SJSA1 (cell line): ENCODE measurements around the gene PIGB. TPM values are rescaled to one million over a fixed set of nuclear protein-coding genes. Genes with fewer than 3 reads are reported as not detected.

Experiments used
- DNase-seq, 2 experiments: peaks; one replicate each; pipeline ENCODE4 v3.0.0-alpha.2; 2015 to 2020; ENCODE audit warnings: low spot score in 2 of 2, low read depth in 1 of 2
- H3K27ac ChIP-seq: fragments of 250-450 bp; sonication (Bioruptor Pico); 2 replicates; pipeline ENCODE4 v1.5.1; 2020; ENCODE audit warnings: mild to moderate bottlenecking, moderate library complexity
- H3K27me3 ChIP-seq: fragments of 250-450 bp; sonication (Bioruptor Pico); replicated peaks from 2 replicates; pipeline ENCODE4 v1.5.1; 2020; ENCODE audit warnings: mild to moderate bottlenecking, moderate library complexity
- H3K36me3 ChIP-seq: fragments of 250-450 bp; sonication (Bioruptor Pico); 2 replicates; pipeline ENCODE4 v1.5.1; 2020; ENCODE audit warnings: mild to moderate bottlenecking
- H3K4me1 ChIP-seq: fragments of 250-450 bp; sonication (Bioruptor Pico); replicated peaks from 2 replicates; pipeline ENCODE4 v1.6.1; 2021; ENCODE audit warnings: mild to moderate bottlenecking
- H3K4me3 ChIP-seq: fragments of 250-450 bp; sonication (Bioruptor Pico); 2 replicates; pipeline ENCODE4 v1.5.1; 2020; ENCODE audit warnings: mild to moderate bottlenecking
- H3K9me3 ChIP-seq: fragments of 250-450 bp; sonication (Bioruptor Pico); replicated peaks from 2 replicates; pipeline ENCODE4 v1.5.1; 2020; ENCODE audit warnings: mild to moderate bottlenecking
- total RNA-seq: library from RNA; depleted of rRNA; stranded (reverse); fragments of >200 nt; shearing (Covaris generic); gene quantifications from 2 replicates; pipeline ENCODE4 v1.2.3, GENCODE V29; 2014

Gene PIGB
- total RNA-seq, 1 experiment from 2014 or later, result 17.0 TPM

DNA sequence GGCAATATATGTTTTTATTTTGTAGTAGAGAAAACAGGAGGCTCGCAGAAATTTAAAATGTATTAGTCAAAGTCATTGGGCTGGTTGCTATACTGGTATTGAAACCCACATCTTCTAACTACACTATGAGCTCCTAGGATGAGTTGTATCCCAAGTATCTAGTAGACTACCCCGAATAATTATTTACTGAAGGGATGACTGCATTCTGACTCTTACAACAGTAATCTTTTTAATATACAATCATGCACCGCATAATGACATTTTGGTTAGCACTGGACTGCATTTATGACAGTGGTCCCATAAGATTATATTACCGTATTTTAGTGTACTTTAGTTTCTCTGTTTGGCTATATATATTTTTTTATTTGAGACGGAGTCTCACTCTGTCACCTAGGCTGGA, 15.3 kb downstream of the PIGB start:
- DNase-seq, result no peak
- Histone ChIP-seq H3K9me3 (no peaks in the 10 kb centered on the region), H3K4me1 (no peaks in the 10 kb centered on the region), H3K27me3 (no peaks in the 10 kb centered on the region), H3K27ac (no peak overlapping the region), H3K4me3 (no peak overlapping the region), H3K36me3 (peaks cover 19% of the 10 kb centered on the region)

DNA sequence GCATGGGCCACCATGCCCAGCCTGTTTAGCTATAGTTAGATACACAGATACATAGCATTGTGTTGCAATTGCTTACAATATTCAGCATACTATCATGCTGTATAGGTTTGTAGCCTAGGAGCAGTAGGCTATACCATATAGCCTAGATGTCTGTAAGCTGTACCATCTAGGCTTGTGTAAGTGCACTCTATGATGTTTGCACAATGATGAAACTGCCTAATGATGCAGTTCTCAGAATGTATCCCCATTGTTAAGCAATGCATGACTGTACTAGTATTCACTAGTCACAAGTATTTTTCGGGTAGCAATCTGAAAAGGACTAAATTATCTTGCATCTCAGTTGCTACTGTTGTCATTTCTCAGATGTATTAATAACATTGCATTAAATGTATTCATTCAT, 16.0 kb downstream of the PIGB start:
- H3K4me3 ChIP-seq, result no peak overlapping the region
- no peaks in the 10 kb centered on the region for H3K9me3 ChIP-seq
- no peak for DNase-seq
- H3K4me1 ChIP-seq, result no peaks in the 10 kb centered on the region
- H3K27ac ChIP-seq, result no peak overlapping the region
- H3K36me3 ChIP-seq, result peaks cover 19% of the 10 kb centered on the region
- H3K27me3 ChIP-seq, result no peaks in the 10 kb centered on the region

DNA sequence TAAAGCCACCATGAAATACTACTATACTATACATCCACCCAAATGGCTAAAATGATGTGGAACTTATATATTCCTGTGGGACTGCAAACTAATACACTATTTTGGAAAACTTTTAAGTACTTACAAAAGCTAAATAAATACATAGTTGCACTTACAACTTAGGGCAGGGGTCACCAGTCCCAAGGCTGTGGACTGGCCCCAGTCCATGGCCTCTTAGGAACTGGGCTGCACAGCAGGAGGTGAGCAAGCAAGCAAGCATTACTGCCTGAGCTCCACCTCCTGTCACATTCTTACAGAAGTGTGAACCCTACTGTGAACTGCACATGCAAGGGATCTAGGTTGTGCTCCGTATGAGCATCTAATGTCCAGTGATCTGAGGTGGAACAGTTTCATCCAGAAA, 18.1 kb downstream of the PIGB start:
- Histone ChIP-seq H3K36me3 (peaks cover 18% of the 10 kb centered on the region), H3K27me3 (no peaks in the 10 kb centered on the region), H3K27ac (no peak overlapping the region), H3K9me3 (no peaks in the 10 kb centered on the region), H3K4me3 (no peak overlapping the region), H3K4me1 (no peaks in the 10 kb centered on the region)
- DNase-seq, result no peak

DNA sequence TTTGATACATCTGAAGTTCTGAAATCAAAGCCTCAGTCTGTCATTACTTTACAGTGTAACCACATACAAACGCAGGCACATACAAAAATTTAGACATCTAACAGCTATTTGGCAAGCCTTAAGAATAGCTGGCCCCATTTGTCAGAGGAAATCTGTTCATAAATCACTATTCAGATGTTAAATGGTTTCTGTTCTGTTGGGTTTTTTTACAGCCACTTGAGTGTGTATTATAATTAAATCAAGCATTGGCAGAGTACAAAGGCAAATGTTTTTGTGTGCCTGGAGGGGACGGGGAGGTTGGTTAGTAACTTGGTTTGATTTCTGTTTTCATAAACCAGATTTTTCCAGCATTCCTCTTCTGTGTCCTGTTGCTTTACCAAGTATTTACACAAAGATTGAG, 24.1 kb downstream of the PIGB start:
- H3K36me3 ChIP-seq, result peaks cover 11% of the 10 kb centered on the region; the same call in 1 of the 2 replicates
- no peaks in the 10 kb centered on the region for H3K4me1 ChIP-seq
- H3K4me3 ChIP-seq, result no peak overlapping the region
- H3K9me3 ChIP-seq, result no peaks in the 10 kb centered on the region
- DNase-seq, result no peak
- no peak overlapping the region for H3K27ac ChIP-seq
- H3K27me3 ChIP-seq, result no peaks in the 10 kb centered on the region

DNA sequence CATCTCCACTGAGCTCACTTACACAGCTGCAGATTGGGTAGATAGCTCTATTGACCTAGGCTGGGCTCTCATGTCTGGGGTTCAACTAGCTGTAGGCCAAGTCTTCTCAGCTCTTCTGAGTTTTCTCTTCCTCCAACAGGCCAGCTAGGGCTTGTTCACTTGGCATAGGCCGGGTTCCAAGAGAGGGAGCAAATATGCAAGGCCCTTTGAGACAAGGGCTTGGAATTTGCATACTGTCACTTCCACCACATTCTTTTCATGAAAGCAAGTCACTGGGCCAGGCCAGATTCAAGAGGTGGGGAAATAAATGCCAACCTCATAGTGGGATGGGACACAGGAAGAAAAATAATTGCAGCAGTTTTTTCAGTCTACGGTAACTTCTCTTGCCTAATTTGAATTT, 25.2 kb downstream of the PIGB start:
- no peaks in the 10 kb centered on the region for H3K27me3 ChIP-seq
- DNase-seq, result no peak
- no peaks in the 10 kb centered on the region for H3K4me1 ChIP-seq
- H3K9me3 ChIP-seq, result no peaks in the 10 kb centered on the region
- H3K4me3 ChIP-seq, result no peak overlapping the region
- peaks cover 11% of the 10 kb centered on the region; the same call in 1 of the 2 replicates for H3K36me3 ChIP-seq
- H3K27ac ChIP-seq, result no peak overlapping the region

DNA sequence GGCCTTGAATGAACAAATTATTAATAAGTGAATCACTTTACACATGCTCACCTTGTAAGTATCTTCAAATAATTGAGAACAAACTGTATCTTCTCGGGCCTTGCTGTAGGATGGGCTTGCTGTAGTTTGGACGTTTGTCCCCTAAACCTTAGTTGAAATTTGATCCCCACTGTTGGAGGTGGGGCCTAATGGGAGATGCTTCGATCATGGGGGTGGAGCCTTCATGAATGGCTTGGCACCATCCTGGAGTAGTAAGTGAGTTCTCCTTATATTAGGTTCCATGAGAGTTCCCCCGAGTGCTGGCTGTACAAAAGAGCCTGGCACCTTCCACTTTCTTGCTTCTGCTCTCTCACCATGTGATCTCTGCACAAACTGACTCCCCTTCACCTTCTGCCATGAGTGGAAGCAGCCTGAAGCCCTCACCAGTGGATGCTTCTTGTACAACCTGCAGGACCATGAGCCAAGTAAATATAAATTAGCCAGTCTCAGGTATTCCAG, 29.3 kb downstream of the PIGB start:
- no peak for DNase-seq
- Histone ChIP-seq H3K27me3 (no peaks in the 10 kb centered on the region), H3K4me3 (no peak overlapping the region), H3K9me3 (no peaks in the 10 kb centered on the region), H3K27ac (no peak overlapping the region), H3K4me1 (no peaks in the 10 kb centered on the region), H3K36me3 (peaks cover 7% of the 10 kb centered on the region; the same call in 1 of the 2 replicates)

DNA sequence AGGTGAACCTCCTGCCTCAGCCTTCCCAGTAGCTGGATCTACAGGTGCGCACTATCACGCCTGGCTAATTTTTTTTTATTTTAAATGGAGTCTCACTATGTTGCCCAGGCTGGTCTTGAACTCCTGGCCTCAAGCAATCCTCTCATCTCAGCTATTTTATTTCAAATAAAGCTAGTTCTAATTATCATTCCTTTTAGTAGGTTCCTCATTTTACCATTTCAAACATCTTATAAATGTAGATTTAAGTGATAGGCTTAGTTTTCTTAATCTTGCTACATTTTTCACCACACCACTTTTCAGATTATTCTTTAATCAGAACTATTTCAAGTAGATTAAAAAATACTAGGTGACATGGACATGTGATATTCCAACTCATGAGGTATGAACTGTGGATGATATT, 30.3 kb downstream of the PIGB start:
- Histone ChIP-seq H3K27me3 (no peaks in the 10 kb centered on the region), H3K27ac (no peak overlapping the region), H3K4me3 (no peak overlapping the region), H3K36me3 (peaks cover 7% of the 10 kb centered on the region; the same call in 1 of the 2 replicates), H3K9me3 (no peaks in the 10 kb centered on the region), H3K4me1 (no peaks in the 10 kb centered on the region)
- no peak for DNase-seq

DNA sequence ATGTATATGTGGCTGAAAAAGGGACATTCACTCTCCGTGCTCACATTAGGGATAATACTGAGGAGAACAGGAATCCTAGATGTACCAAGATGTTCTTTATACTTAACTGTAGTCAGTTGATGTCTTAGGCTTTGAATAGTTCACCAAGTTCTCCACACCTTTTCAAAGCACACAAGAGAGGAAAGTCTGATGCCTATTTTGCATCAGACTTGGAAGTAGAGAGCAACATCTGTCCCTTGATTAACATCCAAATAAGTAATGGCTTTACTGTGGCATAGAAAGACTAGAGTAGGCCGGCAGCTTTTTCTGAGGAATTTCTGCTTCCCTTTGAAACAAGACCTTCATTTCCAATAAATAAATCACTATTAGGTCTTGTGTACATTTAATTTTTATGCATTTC, 34.0 kb downstream of the PIGB start:
- no peak overlapping the region for H3K4me3 ChIP-seq
- H3K27ac ChIP-seq, result no peak overlapping the region
- no peaks in the 10 kb centered on the region for H3K27me3 ChIP-seq
- no peaks in the 10 kb centered on the region for H3K4me1 ChIP-seq
- H3K36me3 ChIP-seq, result no peaks in the 10 kb centered on the region
- no peaks in the 10 kb centered on the region for H3K9me3 ChIP-seq
- DNase-seq, result no peak

DNA sequence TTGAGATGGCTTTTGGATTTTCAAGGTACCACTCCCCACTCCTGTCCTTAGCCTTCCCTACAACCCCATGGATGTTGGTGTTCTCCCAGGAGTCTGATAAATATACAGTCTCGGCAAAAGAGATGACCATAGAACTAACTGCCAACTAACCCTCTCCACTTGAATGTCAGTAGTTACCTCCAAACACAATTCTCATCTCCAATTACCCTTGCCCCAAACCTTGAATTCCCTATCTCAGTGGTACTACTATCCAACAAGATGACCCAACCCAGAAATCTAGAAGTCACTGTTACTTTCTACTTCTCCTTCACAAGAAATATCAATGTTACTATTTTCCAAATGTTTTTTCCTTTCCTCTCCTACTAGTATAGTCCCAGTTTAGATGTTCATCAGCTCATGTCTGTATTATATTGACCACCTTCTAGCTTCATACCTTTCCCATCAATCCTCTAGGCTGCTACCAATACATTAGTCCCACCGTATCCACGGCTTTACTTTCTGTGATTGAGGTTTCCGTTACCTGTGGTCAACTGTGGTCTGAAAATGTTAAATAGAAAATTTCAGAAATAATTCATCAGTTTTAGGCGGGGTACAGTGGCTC, 38.1 kb downstream of the PIGB start:
- Histone ChIP-seq H3K9me3 (no peaks in the 10 kb centered on the region), H3K4me1 (no peaks in the 10 kb centered on the region), H3K4me3 (no peak overlapping the region), H3K27ac (no peak overlapping the region), H3K27me3 (no peaks in the 10 kb centered on the region), H3K36me3 (no peaks in the 10 kb centered on the region)
- no peak for DNase-seq

DNA sequence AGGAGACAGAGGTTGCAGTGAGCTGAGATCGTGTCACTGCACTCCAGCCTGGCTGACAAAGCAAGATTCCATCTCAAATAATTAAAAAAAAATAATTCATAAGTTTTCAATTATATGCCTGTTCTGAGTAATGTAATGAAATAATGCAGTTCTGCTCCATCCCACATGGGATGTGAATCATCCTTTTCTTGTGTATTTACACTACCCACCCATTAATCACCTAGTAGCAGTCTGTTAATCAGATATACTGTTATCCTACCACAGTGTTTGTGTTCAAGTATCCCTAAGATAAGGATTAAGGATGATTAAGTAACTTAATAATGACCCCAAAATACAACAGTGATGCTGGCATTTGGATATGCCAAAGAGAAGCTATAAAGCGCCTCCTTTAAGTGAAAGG, 38.8 kb downstream of the PIGB start:
- Histone ChIP-seq H3K4me1 (no peaks in the 10 kb centered on the region), H3K27me3 (no peaks in the 10 kb centered on the region), H3K9me3 (no peaks in the 10 kb centered on the region), H3K27ac (no peak overlapping the region), H3K36me3 (no peaks in the 10 kb centered on the region), H3K4me3 (no peak overlapping the region)
- no peak for DNase-seq

DNA sequence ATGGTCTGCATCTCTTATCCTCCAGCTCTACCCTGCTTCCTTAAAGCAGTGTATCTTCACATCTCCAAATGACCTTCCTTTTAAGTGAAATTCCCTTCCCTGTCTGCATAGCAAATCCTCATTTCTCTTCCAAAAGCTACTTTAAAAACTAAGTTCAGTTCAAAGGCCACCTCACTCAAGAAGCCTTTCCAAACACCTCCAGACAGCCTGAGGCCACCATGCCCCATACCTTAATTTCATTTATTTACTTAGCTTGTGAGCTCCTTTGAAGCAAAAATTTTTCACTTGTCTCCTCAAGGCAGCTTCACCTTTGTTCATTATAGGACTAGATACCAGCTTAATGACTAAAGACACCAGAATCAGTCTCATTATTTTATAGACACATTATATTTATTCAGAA, 39.4 kb downstream of the PIGB start:
- Histone ChIP-seq H3K4me3 (no peak overlapping the region), H3K27me3 (no peaks in the 10 kb centered on the region), H3K36me3 (no peaks in the 10 kb centered on the region), H3K4me1 (no peaks in the 10 kb centered on the region), H3K9me3 (no peaks in the 10 kb centered on the region), H3K27ac (no peak overlapping the region)
- no peak for DNase-seq

DNA sequence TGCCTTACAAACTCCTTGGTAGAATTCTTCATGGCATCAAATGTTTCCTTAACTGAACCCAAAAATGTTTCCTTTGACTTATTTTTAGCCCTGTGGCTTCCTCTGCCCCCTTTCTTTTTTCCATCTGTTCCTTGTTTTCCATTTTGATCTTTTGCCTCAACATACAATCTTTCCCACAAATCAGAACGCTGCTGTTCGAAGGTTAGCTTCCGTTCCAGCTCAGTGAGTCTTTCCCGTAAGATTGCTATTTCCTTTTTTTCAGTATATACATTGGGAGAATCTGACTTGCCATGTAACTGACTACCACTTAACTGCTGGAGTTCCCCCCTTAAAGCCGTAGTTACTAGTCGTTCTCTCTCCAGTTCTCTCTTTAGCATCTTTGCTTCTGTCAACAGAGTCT, 41.2 kb downstream of the PIGB start:
- Histone ChIP-seq H3K36me3 (no peaks in the 10 kb centered on the region), H3K4me1 (no peaks in the 10 kb centered on the region)

DNA sequence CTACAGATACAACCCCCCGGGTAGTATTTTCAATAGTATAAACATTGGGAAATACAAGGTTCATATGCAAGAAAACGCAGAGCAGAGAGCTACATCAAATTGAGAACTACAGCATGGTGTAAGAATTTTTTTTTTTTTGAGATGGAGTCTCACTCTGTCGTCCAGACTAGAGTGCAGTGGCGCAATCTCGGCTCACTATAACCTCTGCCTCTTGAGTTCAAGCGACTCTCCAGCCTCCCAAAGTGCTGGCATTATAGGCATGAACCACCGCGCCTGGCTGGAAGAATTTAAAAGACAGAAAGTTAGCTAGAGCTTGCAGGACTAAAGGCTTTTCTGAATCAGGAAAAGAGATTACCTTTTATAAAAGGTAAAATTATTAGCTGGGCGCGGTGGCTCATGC, 42.0 kb downstream of the PIGB start:
- no peak for DNase-seq
- Histone ChIP-seq H3K9me3 (no peaks in the 10 kb centered on the region), H3K4me1 (no peaks in the 10 kb centered on the region), H3K36me3 (no peaks in the 10 kb centered on the region), H3K27ac (no peak overlapping the region), H3K4me3 (no peak overlapping the region), H3K27me3 (no peaks in the 10 kb centered on the region)

More for the DNA sequence above, 41.2 kb downstream of the PIGB start:
- Histone ChIP-seq H3K4me3 (no peak overlapping the region), H3K9me3 (no peaks in the 10 kb centered on the region), H3K27ac (no peak overlapping the region), H3K27me3 (no peaks in the 10 kb centered on the region)
- no peak for DNase-seq

DNA sequence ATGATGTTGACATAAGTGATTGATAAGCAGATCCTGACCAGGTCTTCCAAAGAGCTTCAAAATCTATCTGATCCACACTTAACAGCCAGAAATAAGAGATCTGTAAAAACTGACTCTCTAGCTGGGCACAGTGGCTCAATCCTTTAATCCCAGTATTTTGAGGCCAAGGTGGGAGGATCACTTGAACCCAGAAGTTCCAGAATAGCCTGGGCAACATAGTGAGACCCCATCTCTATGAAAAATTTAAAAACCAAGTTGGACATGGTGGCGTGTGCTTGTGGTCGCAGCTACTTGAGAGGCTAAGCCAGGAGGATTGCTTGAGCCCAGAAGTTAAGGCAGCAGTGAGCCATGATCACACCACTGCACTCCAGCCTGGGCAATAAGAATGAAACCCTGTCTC, 43.6 kb downstream of the PIGB start:
- H3K4me3 ChIP-seq, result no peak overlapping the region
- no peaks in the 10 kb centered on the region for H3K4me1 ChIP-seq
- DNase-seq, result no peak
- H3K27ac ChIP-seq, result no peak overlapping the region
- H3K36me3 ChIP-seq, result no peaks in the 10 kb centered on the region
- H3K27me3 ChIP-seq, result no peaks in the 10 kb centered on the region
- H3K9me3 ChIP-seq, result no peaks in the 10 kb centered on the region

DNA sequence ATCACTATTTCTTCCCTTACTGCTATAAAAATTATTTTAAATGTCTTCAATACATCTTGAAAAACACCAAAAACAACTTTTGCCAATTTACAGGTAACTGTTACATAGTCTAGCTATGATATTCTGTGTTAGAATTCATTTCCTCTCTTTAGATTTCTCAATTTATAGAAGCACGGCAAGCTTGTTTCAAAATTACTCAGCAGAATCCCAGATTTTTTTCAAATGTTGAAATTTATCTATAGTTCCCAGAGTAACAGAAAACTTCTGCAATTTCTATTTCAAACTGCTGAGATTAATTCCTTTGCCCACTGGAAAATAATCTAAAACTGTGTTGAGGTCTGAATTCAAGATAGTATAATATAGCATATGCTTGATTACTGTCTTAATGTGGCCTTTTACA, 48.0 kb downstream of the PIGB start:
- no peak for DNase-seq
- no peaks in the 10 kb centered on the region for H3K9me3 ChIP-seq
- H3K27me3 ChIP-seq, result no peaks in the 10 kb centered on the region

More for the DNA sequence above, 48.0 kb downstream of the PIGB start:
- H3K4me3 ChIP-seq, result no peak overlapping the region
- H3K4me1 ChIP-seq, result no peaks in the 10 kb centered on the region
- H3K27ac ChIP-seq, result no peak overlapping the region
- no peaks in the 10 kb centered on the region for H3K36me3 ChIP-seq
